HL-60 (cell line): ENCODE results near the gene CHADL.
A peak's percentile ranks its signal among the peaks of the same experiment; 100 is the strongest.

Source experiments
- DNase-seq, 2 experiments: peaks; one replicate each; pipeline ENCODE4 v3.0.0-alpha.2; 2010 to 2020; ENCODE audit warnings: low read depth in 1 of 2, low spot score in 1 of 2
- H3K27ac ChIP-seq: fragments of 250-450 bp; sonication (Bioruptor Pico); replicated peaks from 2 replicates; pipeline ENCODE4 v1.5.1; 2020; ENCODE audit warnings: mild to moderate bottlenecking, moderate library complexity
- H3K27me3 ChIP-seq: fragments of 250-450 bp; sonication (Bioruptor Pico); 2 replicates; pipeline ENCODE4 v1.5.1; 2021; ENCODE audit warnings: mild to moderate bottlenecking, moderate library complexity; ENCODE audit not compliant: insufficient read depth, poor library complexity, severe bottlenecking
- H3K4me3 ChIP-seq: replicated peaks from 2 replicates; pipeline ENCODE4 v1.5.1; 2011; ENCODE audit warnings: mild to moderate bottlenecking, control low read depth, low read length; ENCODE audit not compliant: insufficient read depth
- GABPA ChIP-seq: IDR thresholded peaks from 2 replicates; pipeline ENCODE4 v1.6.1; 2012; ENCODE audit warnings: low read depth
- POLR2AphosphoS5 ChIP-seq: IDR thresholded peaks from 2 replicates; pipeline ENCODE4 v1.6.1; 2012; ENCODE audit warnings: low read depth
- REST ChIP-seq: IDR thresholded peaks from 2 replicates; pipeline ENCODE4 v1.6.1; 2012; ENCODE audit warnings: low read depth; ENCODE audit not compliant: insufficient replicate concordance
- SPI1 ChIP-seq: IDR thresholded peaks from 2 replicates; pipeline ENCODE4 v1.6.1; 2012; ENCODE audit warnings: low read depth, mild to moderate bottlenecking, borderline replicate concordance
- TF ChIP-seq, protein P1 (sequence below): IDR thresholded peaks from one replicate; pipeline ENCODE4 v1.5.1; 2011; ENCODE audit warnings: low read length, control low read depth, inconsistent platforms; ENCODE audit not compliant: insufficient read depth

CHADL gene

GRCh38 chr22:41238570-41239442 is 1.9 kb downstream of the CHADL start:
- Histone ChIP-seq H3K4me3 (no peak overlapping the region), H3K27me3 (no peaks in the 10 kb centered on the region), H3K27ac (no peak overlapping the region)
- DNase-seq = no peak
- TF ChIP-seq, protein P1, sequence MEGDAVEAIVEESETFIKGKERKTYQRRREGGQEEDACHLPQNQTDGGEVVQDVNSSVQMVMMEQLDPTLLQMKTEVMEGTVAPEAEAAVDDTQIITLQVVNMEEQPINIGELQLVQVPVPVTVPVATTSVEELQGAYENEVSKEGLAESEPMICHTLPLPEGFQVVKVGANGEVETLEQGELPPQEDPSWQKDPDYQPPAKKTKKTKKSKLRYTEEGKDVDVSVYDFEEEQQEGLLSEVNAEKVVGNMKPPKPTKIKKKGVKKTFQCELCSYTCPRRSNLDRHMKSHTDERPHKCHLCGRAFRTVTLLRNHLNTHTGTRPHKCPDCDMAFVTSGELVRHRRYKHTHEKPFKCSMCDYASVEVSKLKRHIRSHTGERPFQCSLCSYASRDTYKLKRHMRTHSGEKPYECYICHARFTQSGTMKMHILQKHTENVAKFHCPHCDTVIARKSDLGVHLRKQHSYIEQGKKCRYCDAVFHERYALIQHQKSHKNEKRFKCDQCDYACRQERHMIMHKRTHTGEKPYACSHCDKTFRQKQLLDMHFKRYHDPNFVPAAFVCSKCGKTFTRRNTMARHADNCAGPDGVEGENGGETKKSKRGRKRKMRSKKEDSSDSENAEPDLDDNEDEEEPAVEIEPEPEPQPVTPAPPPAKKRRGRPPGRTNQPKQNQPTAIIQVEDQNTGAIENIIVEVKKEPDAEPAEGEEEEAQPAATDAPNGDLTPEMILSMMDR = no peak
- no peak for TF ChIP-seq REST
- no peak for TF ChIP-seq SPI1
- TF ChIP-seq GABPA = no peak
- TF ChIP-seq POLR2AphosphoS5 = no peak

GRCh38 chr22:41237707-41238569 is 2.8 kb downstream of the CHADL start:
- TF ChIP-seq GABPA (no peak), REST (no peak), SPI1 (peak; percentile 84), POLR2AphosphoS5 (no peak)
- TF ChIP-seq, protein P1 = peak; percentile 51
- H3K4me3 ChIP-seq = peak overlapping the region; percentile 43
- H3K27me3 ChIP-seq = no peaks in the 10 kb centered on the region
- H3K27ac ChIP-seq = no peak overlapping the region
- peak; percentile 83 to 85 for DNase-seq

DNA sequence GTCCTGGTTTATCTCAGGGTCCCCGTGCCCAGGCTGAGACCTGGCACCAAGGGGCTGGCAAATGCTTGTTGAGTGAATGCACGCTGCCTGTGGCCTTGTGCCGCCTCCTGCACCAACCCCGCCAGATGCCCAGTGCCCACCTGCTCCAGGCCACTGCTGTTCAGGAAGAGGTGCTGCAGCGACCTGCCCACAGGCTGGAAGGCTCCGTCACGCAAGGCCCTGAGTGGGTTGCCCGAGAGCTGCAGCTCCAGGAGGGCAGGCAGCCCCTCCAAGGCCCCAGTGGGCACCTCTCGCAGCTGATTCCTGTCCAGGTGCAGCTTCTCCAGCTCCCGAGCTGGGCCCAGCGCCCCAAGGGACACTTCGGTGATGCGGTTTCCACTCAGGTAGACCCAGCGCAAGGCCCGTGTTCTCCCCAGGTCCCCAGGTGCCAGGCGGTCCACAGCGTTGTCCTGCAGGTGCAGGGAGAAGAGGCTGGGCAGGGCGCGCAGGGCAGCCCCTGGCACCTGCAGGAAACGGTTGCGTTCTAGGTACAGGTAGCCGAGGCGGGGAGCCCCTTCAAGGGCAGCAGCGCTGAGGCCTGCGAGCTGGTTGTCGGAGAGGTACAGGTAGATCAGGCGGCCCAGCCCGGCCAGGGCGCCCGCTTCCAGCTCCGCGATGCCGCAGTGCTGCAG is 3.6 kb downstream of the CHADL start:
- Histone ChIP-seq H3K27ac (no peak overlapping the region), H3K27me3 (no peaks in the 10 kb centered on the region), H3K4me3 (peak overlapping the region; percentile 43)
- TF ChIP-seq REST (no peak), GABPA (no peak), POLR2AphosphoS5 (no peak), SPI1 (no peak)
- TF ChIP-seq, protein P1 = no peak
- no peak for DNase-seq
